AG04449 (cell line): ENCODE measurements around the gene OSTC.

ENCODE experiments used
- CTCF ChIA-PET: fragments of 350-600 bp; formaldehyde crosslinking; extraction: SDS; loops from one replicate; lab custom pipeline; 2021; ENCODE audit warnings: antibody characterized with exemption; lab: Yijun Ruan, JAX
- POLR2A ChIA-PET: fragments of 400-600, 350-600 bp; formaldehyde crosslinking; extraction: SDS; loops from one replicate; lab custom pipeline; 2020; ENCODE audit warnings: antibody characterized with exemption, inconsistent platforms; lab: Yijun Ruan, JAX
- DNase-seq: peaks from one replicate; pipeline ENCODE4 v3.0.0-alpha.2; 2010; ENCODE audit warnings: low read depth, low spot score
- H3K4me3 ChIP-seq: 2 replicates; pipeline ENCODE4 v1.5.1; 2011; ENCODE audit warnings: low read depth, mild to moderate bottlenecking, control low read depth, low read length
- TF ChIP-seq, protein P1 (sequence below): IDR thresholded peaks from one replicate; pipeline ENCODE4 v1.5.1; 2011; ENCODE audit warnings: mild to moderate bottlenecking, moderate library complexity, low read length, control low read depth, inconsistent platforms; ENCODE audit not compliant: insufficient read depth; ENCODE audit errors: missing control alignments

Gene OSTC

DNA sequence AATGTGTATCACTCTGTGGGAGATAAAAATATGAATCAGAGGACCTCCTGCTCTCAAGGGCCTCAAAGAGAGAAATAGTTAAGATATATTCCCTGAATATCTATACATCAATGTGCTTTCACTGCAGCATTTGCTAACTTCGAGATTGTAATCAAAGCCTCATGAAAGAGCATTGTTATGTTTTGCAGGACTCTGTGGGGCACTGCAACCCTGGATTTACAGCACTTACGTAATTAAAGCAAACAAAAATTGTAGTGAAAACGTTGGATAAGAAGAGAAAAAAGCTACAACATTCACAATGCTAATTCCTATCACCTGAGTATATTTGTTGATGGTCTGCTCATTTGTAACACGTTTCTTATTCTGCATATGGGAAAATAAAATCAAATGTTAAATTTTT lies 64.5 kb downstream of the OSTC start:
- DNase-seq: no peak
- H3K4me3 ChIP-seq: no peak overlapping the region
- ChIA-PET POLR2A (no interaction called here), CTCF (interaction anchor here (0.9 kb wide), 1 partner anchor 691 kb away, joined by 3 read pairs; no protein-coding TSS in a partner anchor)
- TF ChIP-seq, protein P1, sequence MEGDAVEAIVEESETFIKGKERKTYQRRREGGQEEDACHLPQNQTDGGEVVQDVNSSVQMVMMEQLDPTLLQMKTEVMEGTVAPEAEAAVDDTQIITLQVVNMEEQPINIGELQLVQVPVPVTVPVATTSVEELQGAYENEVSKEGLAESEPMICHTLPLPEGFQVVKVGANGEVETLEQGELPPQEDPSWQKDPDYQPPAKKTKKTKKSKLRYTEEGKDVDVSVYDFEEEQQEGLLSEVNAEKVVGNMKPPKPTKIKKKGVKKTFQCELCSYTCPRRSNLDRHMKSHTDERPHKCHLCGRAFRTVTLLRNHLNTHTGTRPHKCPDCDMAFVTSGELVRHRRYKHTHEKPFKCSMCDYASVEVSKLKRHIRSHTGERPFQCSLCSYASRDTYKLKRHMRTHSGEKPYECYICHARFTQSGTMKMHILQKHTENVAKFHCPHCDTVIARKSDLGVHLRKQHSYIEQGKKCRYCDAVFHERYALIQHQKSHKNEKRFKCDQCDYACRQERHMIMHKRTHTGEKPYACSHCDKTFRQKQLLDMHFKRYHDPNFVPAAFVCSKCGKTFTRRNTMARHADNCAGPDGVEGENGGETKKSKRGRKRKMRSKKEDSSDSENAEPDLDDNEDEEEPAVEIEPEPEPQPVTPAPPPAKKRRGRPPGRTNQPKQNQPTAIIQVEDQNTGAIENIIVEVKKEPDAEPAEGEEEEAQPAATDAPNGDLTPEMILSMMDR: no peak

DNA sequence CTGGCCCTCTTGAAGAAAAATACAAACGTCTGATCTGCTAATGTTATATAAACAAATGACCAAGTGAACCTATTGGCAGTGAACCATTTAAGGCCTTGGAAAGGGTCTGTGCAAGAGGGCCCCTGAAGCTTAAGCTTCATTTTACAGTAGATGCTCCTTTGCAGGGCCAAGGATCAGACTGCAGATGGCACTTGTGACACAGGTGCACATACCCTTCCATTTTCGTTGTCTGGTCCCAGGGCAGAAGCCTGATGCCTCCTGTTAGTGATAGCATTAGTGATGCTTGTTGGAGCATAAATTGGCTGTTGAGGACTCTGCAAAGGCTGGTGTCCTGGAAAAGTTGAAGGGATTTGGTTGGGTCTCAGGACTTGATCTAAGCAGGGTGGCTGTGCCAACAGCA lies 65.9 kb downstream of the OSTC start:
- DNase-seq: no peak
- TF ChIP-seq, protein P1: no peak
- H3K4me3 ChIP-seq: no peak overlapping the region
- CTCF ChIA-PET: no interaction called here
- POLR2A ChIA-PET: no interaction called here

DNA sequence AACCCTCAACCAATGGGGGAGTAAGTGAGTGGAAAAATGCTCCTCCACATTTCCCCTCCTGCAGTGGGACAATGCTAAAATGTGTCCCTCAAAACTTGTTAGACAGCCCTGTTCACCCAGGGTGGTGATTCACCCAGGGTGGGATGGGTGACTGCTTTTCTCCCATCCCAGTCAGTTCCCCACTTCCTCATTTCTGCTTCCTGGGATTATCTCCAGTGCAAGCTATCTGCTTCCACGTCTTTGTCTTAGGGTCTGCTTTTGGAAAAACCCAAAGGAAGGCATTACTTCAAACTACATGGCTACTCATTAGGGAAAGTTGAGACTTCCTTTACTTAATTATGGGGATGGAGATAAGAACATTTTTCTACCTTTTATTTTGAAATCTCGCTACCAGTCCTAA lies 67.0 kb downstream of the OSTC start:
- CTCF ChIA-PET: no interaction called here
- TF ChIP-seq, protein P1: no peak
- POLR2A ChIA-PET: no interaction called here
- no peak for DNase-seq
- H3K4me3 ChIP-seq: no peak overlapping the region
